SU-DHL-6 (cell line): ENCODE data around the gene SGSM1.

Experiments used
- EZH2phosphoT487 ChIP-seq: fragments of 200-600 bp; sonication (generic), shearing (Covaris generic); conservative IDR thresholded peaks from 2 replicates; pipeline ENCODE4 v1.6.1; 2018; ENCODE audit warnings: mild to moderate bottlenecking, antibody characterized with exemption, low read length, moderate library complexity, mixed read lengths
- TF ChIP-seq, protein P1 (sequence below): fragments of 200-600 bp; sonication (generic); IDR thresholded peaks from one replicate; pipeline ENCODE4 v1.5.1; 2017; ENCODE audit warnings: antibody characterized with exemption, mild to moderate bottlenecking, low read length, moderate library complexity; ENCODE audit not compliant: insufficient read depth, poor library complexity, severe bottlenecking

DNA sequence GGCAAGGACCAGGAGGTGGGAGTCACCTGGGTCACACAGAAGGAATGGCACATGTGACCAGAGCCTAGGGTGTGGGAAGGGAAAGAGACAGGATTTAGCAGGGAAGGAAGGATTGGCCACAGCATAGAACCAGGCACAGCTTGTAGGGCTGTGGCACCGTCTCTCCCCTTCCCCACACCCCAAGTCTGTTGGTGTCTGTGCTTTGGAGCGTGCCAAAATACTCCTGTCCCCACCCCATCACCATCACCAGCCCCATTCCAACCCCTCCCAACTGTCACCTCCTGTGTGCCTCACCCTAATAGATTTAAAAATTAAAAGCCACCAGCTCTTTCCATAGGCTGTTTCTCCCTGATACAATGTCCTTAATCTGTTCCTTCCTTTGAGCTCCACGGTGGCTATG lies 18.2 kb downstream of the SGSM1 start:
- TF ChIP-seq, protein P1, sequence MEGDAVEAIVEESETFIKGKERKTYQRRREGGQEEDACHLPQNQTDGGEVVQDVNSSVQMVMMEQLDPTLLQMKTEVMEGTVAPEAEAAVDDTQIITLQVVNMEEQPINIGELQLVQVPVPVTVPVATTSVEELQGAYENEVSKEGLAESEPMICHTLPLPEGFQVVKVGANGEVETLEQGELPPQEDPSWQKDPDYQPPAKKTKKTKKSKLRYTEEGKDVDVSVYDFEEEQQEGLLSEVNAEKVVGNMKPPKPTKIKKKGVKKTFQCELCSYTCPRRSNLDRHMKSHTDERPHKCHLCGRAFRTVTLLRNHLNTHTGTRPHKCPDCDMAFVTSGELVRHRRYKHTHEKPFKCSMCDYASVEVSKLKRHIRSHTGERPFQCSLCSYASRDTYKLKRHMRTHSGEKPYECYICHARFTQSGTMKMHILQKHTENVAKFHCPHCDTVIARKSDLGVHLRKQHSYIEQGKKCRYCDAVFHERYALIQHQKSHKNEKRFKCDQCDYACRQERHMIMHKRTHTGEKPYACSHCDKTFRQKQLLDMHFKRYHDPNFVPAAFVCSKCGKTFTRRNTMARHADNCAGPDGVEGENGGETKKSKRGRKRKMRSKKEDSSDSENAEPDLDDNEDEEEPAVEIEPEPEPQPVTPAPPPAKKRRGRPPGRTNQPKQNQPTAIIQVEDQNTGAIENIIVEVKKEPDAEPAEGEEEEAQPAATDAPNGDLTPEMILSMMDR, result no peak
- TF ChIP-seq EZH2phosphoT487, result no peak
